ENCODE data around the gene ATP8B4. TPM values are rescaled to one million over a fixed set of nuclear protein-coding genes. Genes with fewer than 3 reads are reported as not detected.

ATP8B4 gene
- polyA plus RNA-seq, 1 donor (not counting 4 experiments of a cell fraction or from before 2014, with no cell fraction given) = 0.05 TPM

DNA sequence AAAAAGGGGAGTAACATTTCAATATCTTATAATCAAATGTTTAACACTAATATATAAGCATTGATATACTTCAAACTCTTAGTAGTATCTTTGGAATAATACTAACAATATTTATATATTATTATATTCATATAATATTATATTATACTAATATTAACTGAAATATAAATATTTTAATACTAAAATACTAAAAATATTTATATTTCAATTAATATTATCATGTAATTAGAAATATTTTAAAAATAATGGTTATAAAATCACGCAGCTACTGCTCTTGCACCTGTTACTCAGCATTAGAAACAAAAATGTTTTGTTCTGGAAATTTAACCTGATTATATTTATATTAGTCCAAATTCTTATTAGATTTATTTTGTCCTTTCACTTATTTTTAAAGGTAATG lies 12.6 kb upstream of the ATP8B4 start:
- DNase-seq (ENCODE audit: low read depth, low spot score) (no peak), FAIRE-seq (no peak)
- Histone ChIP-seq H3K4me2 (ENCODE audit: control insufficient read depth, extremely low read depth, insufficient read depth, low read depth, low read length) (no peak overlapping the region), H4K20me1 (ENCODE audit: control insufficient read depth, extremely low read depth, insufficient read depth, low read length) (no peaks in the 10 kb centered on the region), H3K4me1 (ENCODE audit: control insufficient read depth, extremely low read depth, insufficient read depth, low read length) (peaks cover 14% of the 10 kb centered on the region), H3K4me3 (ENCODE audit: control insufficient read depth in 2 of 3, extremely low read depth in 1 of 3, insufficient read depth in 2 of 3, low read depth in 1 of 3, low read length in 3 of 3) (no peak overlapping the region), H3K27me3 (ENCODE audit: control insufficient read depth, extremely low read depth, insufficient read depth, low read length) (no peaks in the 10 kb centered on the region), H3K79me2 (ENCODE audit: control insufficient read depth, insufficient read depth, low read length) (no peaks in the 10 kb centered on the region), H3K27ac (ENCODE audit: control insufficient read depth, insufficient read depth, low read length) (no peak overlapping the region), H2AFZ (ENCODE audit: control insufficient read depth, low read length) (no peak overlapping the region), H3K9ac (ENCODE audit: control insufficient read depth, extremely low read depth, insufficient read depth, low read length) (no peak overlapping the region), H3K36me3 (ENCODE audit: control insufficient read depth in 2 of 2, extremely low read depth in 1 of 2, insufficient read depth in 2 of 2, low read length in 2 of 2) (no peaks in the 10 kb centered on the region), H3K9me1 (ENCODE audit: control insufficient read depth, extremely low read depth, insufficient read depth, low read length) (no peaks in the 10 kb centered on the region), H3K9me3 (ENCODE audit: control insufficient read depth, low read depth, low read length) (no peaks in the 10 kb centered on the region)
- dilution Hi-C loops (cut with MboI; ENCODE audit: extremely low pct_ligation_motif_present, low sequenced_read_pairs) = no loop called here
- TF ChIP-seq, protein P1, sequence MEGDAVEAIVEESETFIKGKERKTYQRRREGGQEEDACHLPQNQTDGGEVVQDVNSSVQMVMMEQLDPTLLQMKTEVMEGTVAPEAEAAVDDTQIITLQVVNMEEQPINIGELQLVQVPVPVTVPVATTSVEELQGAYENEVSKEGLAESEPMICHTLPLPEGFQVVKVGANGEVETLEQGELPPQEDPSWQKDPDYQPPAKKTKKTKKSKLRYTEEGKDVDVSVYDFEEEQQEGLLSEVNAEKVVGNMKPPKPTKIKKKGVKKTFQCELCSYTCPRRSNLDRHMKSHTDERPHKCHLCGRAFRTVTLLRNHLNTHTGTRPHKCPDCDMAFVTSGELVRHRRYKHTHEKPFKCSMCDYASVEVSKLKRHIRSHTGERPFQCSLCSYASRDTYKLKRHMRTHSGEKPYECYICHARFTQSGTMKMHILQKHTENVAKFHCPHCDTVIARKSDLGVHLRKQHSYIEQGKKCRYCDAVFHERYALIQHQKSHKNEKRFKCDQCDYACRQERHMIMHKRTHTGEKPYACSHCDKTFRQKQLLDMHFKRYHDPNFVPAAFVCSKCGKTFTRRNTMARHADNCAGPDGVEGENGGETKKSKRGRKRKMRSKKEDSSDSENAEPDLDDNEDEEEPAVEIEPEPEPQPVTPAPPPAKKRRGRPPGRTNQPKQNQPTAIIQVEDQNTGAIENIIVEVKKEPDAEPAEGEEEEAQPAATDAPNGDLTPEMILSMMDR (optimal IDR thresholded peaks at IDR 0.05 in 1 of 3, IDR thresholded peaks at IDR 0.05 in 1 of 3, conservative IDR thresholded peaks at IDR 0.05 in 1 of 3; ENCODE audit: extremely low read depth in 1 of 3, insufficient read depth in 2 of 3, low read length in 3 of 3) = no peak
- TF ChIP-seq EZH2 (IDR thresholded peaks at IDR 0.05; ENCODE audit: low read length) = no peak

DNA sequence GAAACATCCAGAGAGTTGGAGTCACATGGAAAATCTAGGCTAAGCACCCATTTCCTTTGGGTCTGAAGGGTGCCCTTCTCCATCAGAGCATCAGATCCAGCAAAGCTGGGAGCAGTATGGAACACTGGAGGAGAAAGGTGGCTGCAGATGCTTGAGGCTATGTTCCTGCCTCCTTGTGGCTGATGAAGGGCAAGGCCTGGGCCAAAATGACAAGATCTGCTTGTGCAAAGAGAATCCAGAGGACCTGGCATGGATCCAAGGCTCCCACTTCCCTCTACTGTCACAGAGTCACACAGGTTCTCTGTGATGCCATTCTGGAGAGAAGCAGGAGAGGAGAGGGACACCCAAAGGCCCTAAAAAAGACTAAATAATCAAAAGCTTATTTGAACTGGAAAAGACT lies 9.2 kb upstream of the ATP8B4 start:
- no peaks in the 10 kb centered on the region for H3K36me3 ChIP-seq (ENCODE audit: control insufficient read depth in 2 of 2, extremely low read depth in 1 of 2, insufficient read depth in 2 of 2, low read length in 2 of 2)
- DNase-seq (ENCODE audit: low read depth, low spot score) = no peak
- H3K9me1 ChIP-seq (ENCODE audit: control insufficient read depth, extremely low read depth, insufficient read depth, low read length) = no peaks in the 10 kb centered on the region
- dilution Hi-C loops (cut with MboI; ENCODE audit: extremely low pct_ligation_motif_present, low sequenced_read_pairs) = no loop called here
- H3K27me3 ChIP-seq (ENCODE audit: control insufficient read depth, extremely low read depth, insufficient read depth, low read length) = no peaks in the 10 kb centered on the region
- no peaks in the 10 kb centered on the region for H3K4me1 ChIP-seq (ENCODE audit: control insufficient read depth, extremely low read depth, insufficient read depth, low read length)
- H3K79me2 ChIP-seq (ENCODE audit: control insufficient read depth, insufficient read depth, low read length) = no peaks in the 10 kb centered on the region
- no peaks in the 10 kb centered on the region for H4K20me1 ChIP-seq (ENCODE audit: control insufficient read depth, extremely low read depth, insufficient read depth, low read length)
- H3K4me2 ChIP-seq (ENCODE audit: control insufficient read depth, extremely low read depth, insufficient read depth, low read depth, low read length) = no peak overlapping the region
- FAIRE-seq = no peak
- no peak overlapping the region for H3K9ac ChIP-seq (ENCODE audit: control insufficient read depth, extremely low read depth, insufficient read depth, low read length)
- no peak overlapping the region for H3K27ac ChIP-seq (ENCODE audit: control insufficient read depth, insufficient read depth, low read length)
- no peak overlapping the region for H3K4me3 ChIP-seq (ENCODE audit: control insufficient read depth in 2 of 3, extremely low read depth in 1 of 3, insufficient read depth in 2 of 3, low read depth in 1 of 3, low read length in 3 of 3)
- no peak overlapping the region for H2AFZ ChIP-seq (ENCODE audit: control insufficient read depth, low read length)
- TF ChIP-seq, protein P1 (optimal IDR thresholded peaks at IDR 0.05 in 1 of 3, IDR thresholded peaks at IDR 0.05 in 1 of 3, conservative IDR thresholded peaks at IDR 0.05 in 1 of 3; ENCODE audit: extremely low read depth in 1 of 3, insufficient read depth in 2 of 3, low read length in 3 of 3) = peak in 1 of 3 experiments; percentile 13
- no peak for TF ChIP-seq EZH2 (IDR thresholded peaks at IDR 0.05; ENCODE audit: low read length)
- H3K9me3 ChIP-seq (ENCODE audit: control insufficient read depth, low read depth, low read length) = no peaks in the 10 kb centered on the region
